NCI-H1092 (cell line): Measurements from ENCODE around the gene RPGR.

ENCODE experiments used
- DNase-seq: peaks from one replicate; lab custom pipeline; 2025; lab: John Stamatoyannopoulos, UW

Gene RPGR

GRCh38 chrX:38327775-38328081, 419 bp upstream of the RPGR start:
- no peak for DNase-seq

GRCh38 chrX:38326086-38326485, 1.2 kb downstream of the RPGR start:
- no peak for DNase-seq

- no peak for DNase-seq
Observed at GRCh38 chrX:38320819-38321218, 6.5 kb downstream of the RPGR start.

GRCh38 chrX:38318606-38319005, 8.7 kb downstream of the RPGR start:
- DNase-seq = no peak

- DNase-seq = no peak
Observed at GRCh38 chrX:38318196-38318595, 9.1 kb downstream of the RPGR start.

GRCh38 chrX:38315186-38315585, 12.1 kb downstream of the RPGR start:
- DNase-seq = no peak

GRCh38 chrX:38313190-38313589, 14.1 kb downstream of the RPGR start:
- DNase-seq = no peak

- DNase-seq = no peak
Observed at GRCh38 chrX:38312436-38312835, 14.9 kb downstream of the RPGR start.

GRCh38 chrX:38311743-38312142, 15.6 kb downstream of the RPGR start:
- no peak for DNase-seq

GRCh38 chrX:38305971-38306370, 21.3 kb downstream of the RPGR start:
- DNase-seq = no peak

- DNase-seq = no peak
Observed at GRCh38 chrX:38304010-38304409, 23.3 kb downstream of the RPGR start.

GRCh38 chrX:38293741-38294140, 33.6 kb downstream of the RPGR start:
- no peak for DNase-seq

GRCh38 chrX:38287674-38288073, 39.6 kb downstream of the RPGR start:
- no peak for DNase-seq

- DNase-seq = no peak
Observed at GRCh38 chrX:38285649-38286048, 41.7 kb downstream of the RPGR start.

- no peak for DNase-seq
Observed at GRCh38 chrX:38282049-38282448, 45.3 kb downstream of the RPGR start.

- no peak for DNase-seq
Observed at GRCh38 chrX:38279188-38279587, 48.1 kb downstream of the RPGR start.

- DNase-seq = no peak
Observed at GRCh38 chrX:38278682-38279081, 48.6 kb downstream of the RPGR start.

GRCh38 chrX:38277802-38278201, 49.5 kb downstream of the RPGR start:
- no peak for DNase-seq

- DNase-seq = no peak
Observed at GRCh38 chrX:38277136-38277535, 50.2 kb downstream of the RPGR start.

GRCh38 chrX:38276089-38276488, 51.2 kb downstream of the RPGR start:
- DNase-seq = no peak

GRCh38 chrX:38275615-38276014, 51.7 kb downstream of the RPGR start:
- no peak for DNase-seq

GRCh38 chrX:38273453-38273852, 53.9 kb downstream of the RPGR start:
- DNase-seq = no peak

- DNase-seq = no peak
Observed at GRCh38 chrX:38271154-38271716, 56.1 kb downstream of the RPGR start.

- DNase-seq = no peak
Observed at GRCh38 chrX:38268011-38268410, 59.3 kb downstream of the RPGR start.
